SK-N-SH (cell line): ENCODE results near the gene AMELX.

Source experiments
- EP300 ChIP-seq, 2 experiments: IDR thresholded peaks; 2 replicates each; pipeline versions ENCODE4 v1.4.0 to v1.6.1; 2012; ENCODE audit warnings: borderline replicate concordance in 1 of 2, low read depth in 1 of 2, low read length in 1 of 2
- JUND ChIP-seq: IDR thresholded peaks from 2 replicates; pipeline ENCODE4 v1.4.0; 2012

GRCh38 chrX:11265352-11265751 lies 27.9 kb upstream of the AMELX start:
- TF ChIP-seq JUND (no peak), EP300 (IDR thresholded peaks at IDR 0.05; ENCODE audit: borderline replicate concordance in 1 of 2, low read depth in 1 of 2, low read length in 1 of 2) (no peak)
